HPDE6-E6E7 (cell line): ENCODE results near the gene TTLL4.

ENCODE experiments used
- DNase-seq: peaks from one replicate; pipeline ENCODE4 v3.0.0; 2011; ENCODE audit warnings: missing footprints; ENCODE audit errors: extremely low spot score

The TTLL4 gene

DNA sequence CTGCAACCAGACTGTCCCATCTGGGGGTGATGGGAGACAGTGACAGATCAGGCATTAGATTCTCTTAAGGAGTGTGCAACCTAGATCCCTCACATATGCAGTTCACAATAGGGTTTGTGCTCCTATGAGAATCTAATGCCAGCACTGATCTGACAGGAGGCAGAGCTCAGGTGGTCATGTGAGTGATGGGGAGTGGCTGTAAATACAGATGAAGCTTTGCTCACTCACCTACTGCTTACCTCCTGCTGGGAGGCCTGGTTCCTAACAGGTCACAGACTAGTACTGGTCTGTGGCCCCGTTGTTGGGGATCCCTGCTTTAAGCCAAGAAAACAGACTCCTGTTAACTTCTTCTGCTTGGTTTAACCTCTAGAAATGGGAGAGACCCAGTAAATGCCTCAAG, 74.5 kb downstream of the TTLL4 start:
- DNase-seq: no peak

DNA sequence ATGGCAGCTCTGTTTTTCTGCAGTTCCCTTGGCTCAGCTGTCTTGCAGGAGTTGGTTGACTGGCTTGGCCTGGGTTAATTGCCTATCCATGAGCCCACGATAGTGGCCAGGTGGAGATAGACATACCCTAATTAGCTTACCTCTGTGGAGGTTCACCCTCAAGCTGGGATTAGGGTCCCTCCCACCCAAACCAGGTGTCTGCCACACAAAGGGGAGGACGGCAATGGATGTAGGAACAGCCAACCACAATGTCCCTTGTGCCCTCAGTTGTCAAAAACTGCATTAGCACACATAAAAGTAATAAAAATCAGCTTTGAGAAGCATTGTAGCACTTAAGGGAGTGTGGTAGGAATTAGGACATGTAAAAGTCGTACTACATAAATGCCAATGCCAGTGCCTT, 75.5 kb downstream of the TTLL4 start:
- DNase-seq: no peak

DNA sequence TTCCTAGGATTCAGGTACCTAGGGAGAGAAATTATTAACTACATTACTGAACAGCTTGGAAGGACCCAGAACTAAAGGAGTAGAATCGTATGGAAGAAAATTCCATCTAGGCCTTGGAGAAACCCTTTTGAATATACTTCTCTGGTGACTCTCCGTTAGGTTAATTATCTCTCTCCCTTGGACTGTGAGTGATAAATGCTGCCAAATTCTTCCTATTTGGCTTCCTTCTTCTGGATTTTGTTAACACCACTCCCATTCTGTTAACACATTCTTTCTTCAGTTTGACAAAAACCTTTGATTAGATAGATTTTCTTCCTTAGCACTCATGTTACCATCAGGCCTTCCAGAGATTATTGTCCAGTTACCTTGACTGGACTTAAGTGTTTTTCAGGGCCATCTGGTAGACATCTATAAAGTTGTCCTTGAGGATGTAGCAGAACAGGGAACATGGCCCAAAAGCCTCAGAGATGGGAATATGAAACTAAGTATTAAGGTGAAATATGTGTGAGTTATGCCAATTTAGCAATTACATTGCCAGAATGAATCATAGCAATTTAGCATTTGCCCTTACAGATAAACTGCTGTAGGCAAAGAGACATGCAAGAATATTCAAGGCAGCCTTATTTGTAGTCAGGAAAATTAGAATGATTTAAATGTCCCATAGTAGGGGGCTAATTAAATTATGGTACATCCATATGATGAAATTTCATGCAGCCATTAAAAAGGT, 78.1 kb downstream of the TTLL4 start:
- DNase-seq: no peak

DNA sequence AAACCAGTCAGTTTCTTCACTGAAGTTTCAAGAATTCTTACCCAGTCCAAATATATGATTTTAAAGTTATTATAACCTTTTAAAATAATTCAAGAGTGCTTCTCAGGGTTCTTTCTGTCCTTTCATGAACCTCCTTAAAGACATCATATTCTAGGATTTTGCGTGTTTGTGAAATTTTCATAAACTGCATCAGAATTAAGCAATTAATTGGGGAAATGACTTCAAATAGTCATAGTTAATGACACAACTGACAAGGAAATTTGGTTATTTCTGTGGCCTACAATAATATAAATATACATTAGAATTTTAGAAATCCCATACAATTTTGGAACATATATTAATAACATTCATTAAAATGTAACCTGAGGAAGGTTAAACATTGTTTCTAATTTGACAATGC, 81.8 kb downstream of the TTLL4 start:
- no peak for DNase-seq

DNA sequence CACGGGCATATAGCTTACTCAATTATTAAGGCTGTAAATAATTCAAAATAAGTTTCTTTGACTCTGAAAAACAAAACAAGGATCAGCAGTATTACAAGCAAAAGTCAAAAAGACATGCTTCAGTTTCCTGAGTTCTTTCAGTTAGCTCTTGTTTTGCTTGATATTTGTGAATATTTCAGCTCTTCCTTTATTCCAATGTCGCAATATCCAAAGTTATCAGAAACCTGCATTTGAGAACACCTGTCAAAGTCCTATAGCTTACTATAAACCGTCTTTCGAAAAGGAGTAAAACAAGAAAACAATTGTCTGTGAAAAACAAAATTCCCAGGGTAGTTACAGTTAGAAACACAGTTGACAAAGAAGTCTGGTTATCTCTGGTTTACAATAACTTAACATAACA, 86.1 kb downstream of the TTLL4 start:
- DNase-seq: no peak

DNA sequence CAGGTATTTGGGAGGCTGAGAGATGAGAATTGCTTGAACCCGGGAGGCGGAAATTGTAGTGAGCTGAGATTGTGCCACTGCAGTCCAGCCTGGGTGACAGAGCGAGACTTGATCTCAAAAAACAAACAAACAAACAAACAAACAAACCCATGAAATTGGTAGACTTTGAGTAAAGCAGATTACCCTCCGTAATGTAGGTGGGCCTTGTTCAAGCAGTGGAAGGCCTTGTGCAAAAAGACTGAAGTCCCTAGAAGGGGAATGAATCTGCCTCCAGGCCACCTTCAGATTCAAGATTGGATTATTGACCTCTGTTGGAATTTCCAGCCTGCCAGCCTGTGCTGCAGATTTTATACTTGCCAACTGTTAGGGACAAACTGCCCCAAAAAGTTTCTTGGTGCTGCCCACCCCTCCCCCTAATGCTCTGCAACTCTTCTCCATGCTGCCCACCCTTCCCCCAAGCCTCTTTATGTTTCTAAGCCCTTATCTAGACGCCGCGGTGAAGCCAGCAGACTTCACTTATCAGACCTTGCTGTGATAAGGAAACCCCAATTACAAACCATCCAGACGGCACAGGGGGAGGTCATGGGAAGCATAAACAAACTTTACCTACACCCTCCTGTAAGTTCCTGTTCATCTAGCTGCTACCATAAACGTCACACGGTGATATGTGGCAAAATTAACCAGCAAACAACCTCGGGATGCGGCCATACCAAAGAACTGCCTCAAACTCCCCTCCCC, 88.3 kb downstream of the TTLL4 start:
- DNase-seq: no peak

DNA sequence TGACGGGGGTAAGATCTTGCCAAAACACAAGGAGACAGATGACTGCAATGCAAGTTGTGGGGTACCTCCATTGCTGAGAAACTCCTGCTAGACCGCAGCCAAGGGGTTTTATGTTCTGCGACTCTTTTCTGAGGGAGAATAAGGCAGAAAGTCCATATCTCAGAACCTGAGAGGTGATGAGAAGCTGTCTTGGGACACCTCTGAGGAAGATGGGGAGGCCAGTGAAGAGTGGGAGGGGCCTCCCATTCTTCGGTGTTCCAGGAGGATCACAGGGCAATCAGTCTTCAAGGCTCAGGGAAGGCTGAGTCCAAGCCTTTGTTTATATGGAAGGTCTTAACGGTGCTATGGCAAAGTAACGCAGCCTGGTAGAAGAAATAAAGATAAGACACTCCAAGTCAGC, 89.4 kb downstream of the TTLL4 start:
- no peak for DNase-seq

DNA sequence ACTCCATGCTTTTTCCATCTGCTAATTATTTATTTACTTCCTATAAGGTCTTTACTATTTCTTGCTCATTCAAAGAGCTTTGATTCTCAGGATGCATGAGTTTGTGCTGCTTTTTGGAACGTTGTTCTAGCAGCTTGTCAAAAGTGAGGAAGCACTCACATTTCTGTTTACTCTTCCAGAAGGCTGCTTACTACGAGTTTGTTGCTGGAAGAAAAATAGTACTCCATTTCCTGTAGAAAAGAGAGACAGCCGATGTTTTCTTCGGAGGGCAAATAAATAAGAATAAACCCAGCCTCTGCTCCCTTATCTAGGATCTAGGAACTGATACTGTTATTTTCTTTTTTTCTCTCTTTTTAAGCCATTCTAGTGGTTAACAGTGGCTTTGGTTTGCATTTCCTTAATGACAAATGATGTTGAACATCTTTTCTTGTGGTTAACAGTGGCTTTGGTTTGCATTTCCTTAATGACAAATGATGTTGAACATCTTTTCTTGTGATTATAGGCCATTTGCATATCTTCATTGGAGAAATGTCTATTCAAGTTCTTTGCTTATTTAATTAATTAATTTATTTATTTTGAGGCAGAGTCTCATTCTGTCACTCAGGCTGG, 91.9 kb downstream of the TTLL4 start:
- no peak for DNase-seq

DNA sequence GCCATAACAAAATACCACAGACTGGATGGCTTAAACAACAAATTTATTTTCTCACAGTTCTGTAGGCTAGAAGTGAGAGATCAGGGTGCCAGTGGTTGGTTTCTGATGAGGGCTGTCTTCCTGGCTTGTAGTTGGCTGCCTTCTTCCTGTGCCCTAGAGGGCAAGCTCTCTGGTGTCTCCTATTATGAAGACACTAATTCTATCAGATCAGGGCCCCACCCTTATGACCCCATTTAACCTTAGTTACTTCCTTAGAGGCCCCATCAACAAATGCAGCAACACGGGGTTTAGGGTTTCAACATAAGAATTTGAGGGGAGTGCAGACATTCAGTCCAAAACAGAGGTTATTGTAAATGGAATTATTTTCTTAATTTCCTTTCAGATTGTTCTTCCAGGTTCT, 94.2 kb downstream of the TTLL4 start:
- DNase-seq: no peak
